H1 (cell line): Measurements from ENCODE around the gene TTLL9. TPM values are rescaled to one million over a fixed set of nuclear protein-coding genes. Genes with fewer than 3 reads are reported as not detected.

Source experiments
- BCL11A ChIP-seq, 2 experiments: IDR thresholded peaks; one replicate each; pipeline ENCODE4 v1.6.1; 2011; ENCODE audit warnings: low read depth in 2 of 2, low read length in 2 of 2, mild to moderate bottlenecking in 2 of 2
- CHD7 ChIP-seq: fragments of 300-600 bp; sonication (generic); IDR thresholded peaks from 2 replicates; pipeline ENCODE4 v1.7.1; 2012; ENCODE audit warnings: low read length, moderate library complexity, mild to moderate bottlenecking, inconsistent platforms; ENCODE audit not compliant: insufficient replicate concordance
- CREB1 ChIP-seq: IDR thresholded peaks from 2 replicates; pipeline ENCODE4 v1.6.1; 2012; ENCODE audit warnings: inconsistent platforms
- EGR1 ChIP-seq: IDR thresholded peaks from 2 replicates; pipeline ENCODE4 v1.6.1; 2011; ENCODE audit warnings: low read depth, low read length, borderline replicate concordance
- KDM4A ChIP-seq: IDR thresholded peaks from one replicate; pipeline ENCODE4 v1.7.1; 2012; ENCODE audit warnings: low read depth, mild to moderate bottlenecking, moderate library complexity, low read length, inconsistent platforms; ENCODE audit not compliant: severe bottlenecking
- PHF8 ChIP-seq: fragments of 200-600 bp; sonication (generic); conservative IDR thresholded peaks from 2 replicates; pipeline ENCODE4 v1.7.1; 2012; ENCODE audit warnings: low read depth, mild to moderate bottlenecking, inconsistent platforms, low read length, moderate library complexity
- RAD21 ChIP-seq, 2 experiments: IDR thresholded peaks in 1 of 2; conservative IDR thresholded peaks in 1 of 2; 2 replicates each; pipeline ENCODE4 v1.6.1; 2011; ENCODE audit warnings: low read depth in 2 of 2, low read length in 2 of 2, improper control_type of control experiment in 1 of 2, inconsistent platforms in 1 of 2, mild to moderate bottlenecking in 1 of 2, moderate library complexity in 1 of 2
- RXRA ChIP-seq: IDR thresholded peaks from 2 replicates; pipeline ENCODE4 v1.6.1; 2011; ENCODE audit warnings: low read depth, mild to moderate bottlenecking, low read length, moderate library complexity; ENCODE audit not compliant: insufficient read depth
- SP4 ChIP-seq: IDR thresholded peaks from 2 replicates; pipeline ENCODE4 v1.6.1; 2012; ENCODE audit warnings: low read length, inconsistent platforms
- TBP ChIP-seq: IDR thresholded peaks from 2 replicates; pipeline ENCODE4 v1.6.1; 2011; ENCODE audit warnings: low read depth, low read length, improper control_type of control experiment
- polyA plus RNA-seq, 7 experiments: library from polyadenylated mRNA; depleted of rRNA in 3 of 7; stranded (reverse) in 5 of 7; unstranded in 2 of 7; fragments of >200 nt in 5 of 7; fragments of 200-250 nt in 2 of 7; gene quantifications; 1 replicate in 5 of 7; 2 replicates in 1 of 7; 4 replicates in 1 of 7; pipeline versions ENCODE4 v1.2.1 to v1.2.3, GENCODE V29; 2011 to 2013; ENCODE audit warnings: missing spikeins in 2 of 7, mixed read lengths in 2 of 7
- total RNA-seq: library from RNA; stranded (reverse); fragmentation: NEBNext Ultra II Directional; extraction: Animal tissue kit (Norgen Biotek cat#: 25700); gene quantifications from 2 replicates; pipeline ENCODE4 v1.2.1, GENCODE V29; 2021

The TTLL9 gene
- total and polyA plus RNA-seq, 2 of the 8 experiments (the other 6 are each of a cell fraction or from before 2014, with no cell fraction given) = 0.06 TPM; not detected in 1

GRCh38 chr20:31861385-31862156 lies 8.9 kb upstream of the TTLL9 start (continued):
- TF ChIP-seq PHF8 (peak; percentile 57), SP4 (peak; percentile 77), CHD7 (no peak), RAD21 (IDR thresholded peaks at IDR 0.05 in 1 of 2, conservative IDR thresholded peaks at IDR 0.05 in 1 of 2; ENCODE audit: low read depth in 2 of 2, low read length in 2 of 2) (0 out of 4 replicates have a peak, but pooled peaks of 1 of the 2 experiments have one; percentile 4), KDM4A (peak; percentile 82), CREB1 (peak; percentile 57), TBP (no peak), EGR1 (no peak), RXRA (0 out of 2 replicates have a peak, but pooled peaks have one; percentile 13), BCL11A (IDR thresholded peaks at IDR 0.05; ENCODE audit: low read depth in 2 of 2, low read length in 2 of 2) (no peak)
